ENCODE results near the gene CPLX1. TPM values are rescaled to one million over a fixed set of nuclear protein-coding genes. Genes with fewer than 3 reads are reported as not detected.
"Not testable (repeated sequence)": the region's sequence is repeated elsewhere in the genome, so short reads cannot be mapped to it uniquely, and the experiment has no call there.

The CPLX1 gene
- total RNA-seq, 1 donor from 2014 or later, result 1.1 TPM

GRCh38 chr4:742096-742741, 83.7 kb downstream of the CPLX1 start:
- H3K4me3 ChIP-seq, result no peak overlapping the region
- peaks cover 9 to 34% of the 10 kb centered on the region in 2 donors for H3K9me3 ChIP-seq
- no peak for TF ChIP-seq CTCF (IDR thresholded peaks at IDR 0.05)
- H3K36me3 ChIP-seq, result peaks cover 33 to 69% of the 10 kb centered on the region in 2 donors
- DNase-seq (ENCODE audit: low spot score in 2 of 2), result no peak
- H3K27ac ChIP-seq, result no peak overlapping the region
- intact Hi-C loops (cut with DNase I), result no loop called here
- H3K4me1 ChIP-seq, result no peaks in the 10 kb centered on the region
- H3K27me3 ChIP-seq, result no peaks in the 10 kb centered on the region

GRCh38 chr4:740656-741282, 85.2 kb downstream of the CPLX1 start:
- H3K4me1 ChIP-seq, result no peaks in the 10 kb centered on the region
- peaks cover 41 to 81% of the 10 kb centered on the region in 2 donors for H3K36me3 ChIP-seq
- TF ChIP-seq CTCF (IDR thresholded peaks at IDR 0.05), result no peak
- H3K9me3 ChIP-seq, result peaks cover 9 to 34% of the 10 kb centered on the region in 2 donors
- H3K27me3 ChIP-seq, result no peaks in the 10 kb centered on the region
- intact Hi-C loops (cut with DNase I), result no loop called here
- H3K4me3 ChIP-seq, result no peak overlapping the region
- H3K27ac ChIP-seq, result no peak overlapping the region
- DNase-seq (ENCODE audit: low spot score in 2 of 2), result no peak

GRCh38 chr4:740011-740410, 85.9 kb downstream of the CPLX1 start:
- intact Hi-C loops (cut with DNase I), result no loop called here
- Histone ChIP-seq H3K4me1 (no peaks in the 10 kb centered on the region), H3K36me3 (peaks cover 49 to 89% of the 10 kb centered on the region in 2 donors), H3K27me3 (no peaks in the 10 kb centered on the region), H3K27ac (no peak overlapping the region), H3K4me3 (no peak overlapping the region), H3K9me3 (peaks cover 9 to 34% of the 10 kb centered on the region in 2 donors)
- no peak for TF ChIP-seq CTCF (IDR thresholded peaks at IDR 0.05)
- no peak for DNase-seq (ENCODE audit: low spot score in 2 of 2)

GRCh38 chr4:739569-739968, 86.4 kb downstream of the CPLX1 start:
- no peaks in the 10 kb centered on the region for H3K27me3 ChIP-seq
- peaks cover 9 to 34% of the 10 kb centered on the region in 2 donors for H3K9me3 ChIP-seq
- no peak for TF ChIP-seq CTCF (IDR thresholded peaks at IDR 0.05)
- no peak overlapping the region for H3K27ac ChIP-seq
- no peaks in the 10 kb centered on the region for H3K4me1 ChIP-seq
- H3K36me3 ChIP-seq, result peaks cover 53 to 93% of the 10 kb centered on the region in 2 donors
- no peak overlapping the region for H3K4me3 ChIP-seq
- intact Hi-C loops (cut with DNase I), result no loop called here
- DNase-seq (ENCODE audit: low spot score in 2 of 2), result no peak

- intact Hi-C loops (cut with DNase I), result no loop called here
- peaks cover 61 to 93% of the 10 kb centered on the region in 2 donors for H3K36me3 ChIP-seq
These were observed 87.1 kb downstream of the CPLX1 start for GRCh38 chr4:738781-739280.

GRCh38 chr4:736561-736960, 89.4 kb downstream of the CPLX1 start:
- Histone ChIP-seq H3K9me3 (peaks cover 9 to 17% of the 10 kb centered on the region in 2 donors), H3K36me3 (peaks cover 69 to 92% of the 10 kb centered on the region in 2 donors)
- H3K27me3 ChIP-seq; DNase-seq (ENCODE audit: low spot score in 2 of 2); intact Hi-C loops (cut with DNase I); H3K4me1 ChIP-seq; H3K4me3 ChIP-seq; H3K27ac ChIP-seq: not testable (repeated sequence)

More at GRCh38 chr4:738781-739280, 87.1 kb downstream of the CPLX1 start:
- H3K27me3 ChIP-seq, result no peaks in the 10 kb centered on the region
- no peaks in the 10 kb centered on the region for H3K4me1 ChIP-seq
- no peak for DNase-seq (ENCODE audit: low spot score in 2 of 2)
- H3K27ac ChIP-seq, result no peak overlapping the region
- H3K4me3 ChIP-seq, result no peak overlapping the region
- peaks cover 9 to 32% of the 10 kb centered on the region in 2 donors for H3K9me3 ChIP-seq
- TF ChIP-seq CTCF (IDR thresholded peaks at IDR 0.05), result no peak
